Loucy (cell line): Measurements from ENCODE around the gene LY86.

Source experiments
- H2AFZ ChIP-seq: fragments of 200-600 bp; sonication (generic); 2 replicates; pipeline ENCODE4 v1.6.0; 2016; ENCODE audit warnings: antibody characterized with exemption, mild to moderate bottlenecking, low read length, moderate library complexity
- H3F3A ChIP-seq: fragments of 200-600 bp; 2 replicates; pipeline ENCODE4 v1.6.0; 2016; ENCODE audit warnings: antibody characterized with exemption, low read depth, mild to moderate bottlenecking
- H3K27me3 ChIP-seq: fragments of 200-600 bp; sonication (generic); 2 replicates; pipeline ENCODE4 v1.6.1; 2014; ENCODE audit warnings: low read length, mild to moderate bottlenecking; ENCODE audit not compliant: insufficient read depth, poor library complexity, severe bottlenecking
- H3K36me3 ChIP-seq: fragments of 200-600 bp; sonication (generic); 2 replicates; pipeline ENCODE4 v1.6.1; 2016; ENCODE audit warnings: low read length; ENCODE audit not compliant: insufficient read depth
- H3K4me1 ChIP-seq: fragments of 200-600 bp; sonication (generic); 2 replicates; pipeline ENCODE4 v1.5.1; 2014; ENCODE audit warnings: low read length, mild to moderate bottlenecking; ENCODE audit not compliant: insufficient read depth, poor library complexity, severe bottlenecking
- H3K4me2 ChIP-seq: fragments of 200-600 bp; sonication (generic); 2 replicates; pipeline ENCODE4 v1.6.0; 2014; ENCODE audit warnings: antibody characterized with exemption, low read length, low read depth, mild to moderate bottlenecking; ENCODE audit not compliant: poor library complexity, severe bottlenecking
- H3K4me3 ChIP-seq: fragments of 200-600 bp; sonication (generic); 2 replicates; pipeline ENCODE4 v1.5.1; 2014; ENCODE audit warnings: low read length, mild to moderate bottlenecking, mixed read lengths; ENCODE audit not compliant: poor library complexity, severe bottlenecking
- H3K79me2 ChIP-seq: fragments of 200-600 bp; sonication (generic); 2 replicates; pipeline ENCODE4 v1.6.1; 2014; ENCODE audit warnings: low read length; ENCODE audit not compliant: insufficient read depth
- H3K9ac ChIP-seq: fragments of 200-600 bp; sonication (generic); 2 replicates; pipeline ENCODE4 v1.6.0; 2014; ENCODE audit warnings: mild to moderate bottlenecking, low read depth, low read length, moderate library complexity; ENCODE audit not compliant: poor library complexity, severe bottlenecking
- H3K9me2 ChIP-seq: fragments of 200-600 bp; sonication (generic); replicated peaks from 2 replicates; pipeline ENCODE4 v1.6.1; 2016; ENCODE audit warnings: low read depth, low read length, mixed read lengths
- H3K9me3 ChIP-seq: fragments of 200-600 bp; sonication (generic); 2 replicates; pipeline ENCODE4 v1.6.1; 2014; ENCODE audit warnings: mild to moderate bottlenecking, antibody characterized with exemption, low read length, low read depth; ENCODE audit not compliant: insufficient read depth
- H4K20me1 ChIP-seq: fragments of 200-600 bp; sonication (generic); 2 replicates; pipeline ENCODE4 v1.6.0; 2014; ENCODE audit warnings: antibody characterized with exemption, low read length, mild to moderate bottlenecking; ENCODE audit not compliant: insufficient read depth, poor library complexity, severe bottlenecking
- CTCF ChIP-seq: fragments of 200-600 bp; sonication (generic); conservative IDR thresholded peaks from 2 replicates; pipeline ENCODE4 v1.5.1; 2014; ENCODE audit warnings: mild to moderate bottlenecking, antibody characterized with exemption, low read length
- EZH2phosphoT487 ChIP-seq: fragments of 200-600 bp; IDR thresholded peaks from 2 replicates; pipeline ENCODE4 v1.6.1; 2018; ENCODE audit warnings: antibody characterized with exemption, mild to moderate bottlenecking, moderate library complexity, borderline replicate concordance

Gene LY86

GRCh38 chr6:6570929-6571671 lies 17.4 kb upstream of the LY86 start:
- H3F3A ChIP-seq: no peaks in the 10 kb centered on the region
- H4K20me1 ChIP-seq: no peaks in the 10 kb centered on the region
- no peaks in the 10 kb centered on the region for H3K36me3 ChIP-seq
- H3K79me2 ChIP-seq: no peaks in the 10 kb centered on the region
- H3K9me3 ChIP-seq: peaks cover 7% of the 10 kb centered on the region; the same call in 1 of the 2 replicates
- H3K4me2 ChIP-seq: no peak overlapping the region
- TF ChIP-seq CTCF (no peak), EZH2phosphoT487 (no peak)
- no peak overlapping the region for H2AFZ ChIP-seq
- no peak overlapping the region for H3K4me3 ChIP-seq
- H3K9ac ChIP-seq: no peak overlapping the region
- H3K9me2 ChIP-seq: no peaks in the 10 kb centered on the region
- H3K27me3 ChIP-seq: peaks cover 83% of the 10 kb centered on the region
- no peaks in the 10 kb centered on the region for H3K4me1 ChIP-seq

- Histone ChIP-seq H2AFZ (no peak overlapping the region), H3F3A (no peaks in the 10 kb centered on the region), H3K27me3 (peaks cover 92% of the 10 kb centered on the region), H3K4me3 (no peak overlapping the region), H3K36me3 (no peaks in the 10 kb centered on the region), H3K4me2 (no peak overlapping the region), H3K9ac (no peak overlapping the region), H3K79me2 (no peaks in the 10 kb centered on the region), H3K4me1 (no peaks in the 10 kb centered on the region), H3K9me2 (no peaks in the 10 kb centered on the region), H3K9me3 (peaks cover 9% of the 10 kb centered on the region; the same call in 1 of the 2 replicates), H4K20me1 (no peaks in the 10 kb centered on the region)
- TF ChIP-seq CTCF (no peak), EZH2phosphoT487 (no peak)
Measured at GRCh38 chr6:6575143-6575542, 13.4 kb upstream of the LY86 start.

- H3K4me3 ChIP-seq: no peak overlapping the region
Measured at GRCh38 chr6:6577735-6578134, 10.8 kb upstream of the LY86 start.

More at GRCh38 chr6:6577735-6578134, 10.8 kb upstream of the LY86 start:
- Histone ChIP-seq H4K20me1 (no peaks in the 10 kb centered on the region), H3F3A (no peaks in the 10 kb centered on the region), H3K27me3 (peaks cover 93% of the 10 kb centered on the region), H3K4me2 (no peak overlapping the region), H3K9me3 (peaks cover 9% of the 10 kb centered on the region; the same call in 1 of the 2 replicates), H3K36me3 (no peaks in the 10 kb centered on the region), H3K9me2 (no peaks in the 10 kb centered on the region), H3K4me1 (no peaks in the 10 kb centered on the region), H3K79me2 (no peaks in the 10 kb centered on the region), H2AFZ (no peak overlapping the region), H3K9ac (no peak overlapping the region)
- no peak for TF ChIP-seq CTCF
- TF ChIP-seq EZH2phosphoT487: no peak
